Smooth muscle cell (in vitro differentiated cells): ENCODE results near the gene FURIN. TPM values are rescaled to one million over a fixed set of nuclear protein-coding genes. Genes with fewer than 3 reads are reported as not detected.

Experiments
- DNase-seq: peaks from one replicate; lab custom pipeline; 2025; ENCODE audit not compliant: unreplicated experiment; lab: John Stamatoyannopoulos, UW
- H2AFZ ChIP-seq: fragments of 200-600 bp; sonication (generic); 2 replicates; pipeline ENCODE4 v1.6.0; 2016; ENCODE audit warnings: antibody characterized with exemption, low read depth, mild to moderate bottlenecking
- H3F3A ChIP-seq: fragments of 200-600 bp; sonication (generic); 2 replicates; pipeline ENCODE4 v1.6.0; 2017; ENCODE audit warnings: antibody characterized with exemption, low read depth
- H3K27ac ChIP-seq: fragments of 200-600 bp; sonication (generic); 2 replicates; pipeline ENCODE4 v1.5.1; 2016; ENCODE audit warnings: low read depth, mild to moderate bottlenecking
- H3K27me3 ChIP-seq: fragments of 200-600 bp; sonication (generic); 2 replicates; pipeline ENCODE4 v1.6.1; 2016; ENCODE audit warnings: low read depth, mild to moderate bottlenecking
- H3K36me3 ChIP-seq: fragments of 200-600 bp; sonication (generic); 2 replicates; pipeline ENCODE4 v1.5.1; 2016; ENCODE audit warnings: low read depth
- H3K4me1 ChIP-seq: fragments of 200-600 bp; sonication (generic); 2 replicates; pipeline ENCODE4 v1.5.1; 2016; ENCODE audit warnings: low read depth
- H3K4me2 ChIP-seq: fragments of 200-600 bp; sonication (generic); 2 replicates; pipeline ENCODE4 v1.6.0; 2016; ENCODE audit warnings: mild to moderate bottlenecking
- H3K4me3 ChIP-seq: fragments of 200-600 bp; sonication (generic); 2 replicates; pipeline ENCODE4 v1.5.1; 2016; ENCODE audit warnings: mild to moderate bottlenecking
- H3K79me2 ChIP-seq: fragments of 200-600 bp; sonication (generic); 2 replicates; pipeline ENCODE4 v1.6.0; 2016; ENCODE audit warnings: low read depth, mild to moderate bottlenecking
- H3K9ac ChIP-seq: fragments of 200-600 bp; sonication (generic); 2 replicates; pipeline ENCODE4 v1.6.0; 2016; ENCODE audit warnings: low read depth
- H3K9me3 ChIP-seq: fragments of 200-600 bp; sonication (generic); replicated peaks from 2 replicates; pipeline ENCODE4 v1.5.1; 2016; ENCODE audit warnings: low read depth
- H4K20me1 ChIP-seq: fragments of 200-600 bp; sonication (generic); 2 replicates; pipeline ENCODE4 v1.6.0; 2016; ENCODE audit warnings: low read depth
- WGBS: methylation state at CpG from one replicate; pipeline ENCODE4 v1.1.7; 2016; ENCODE audit warnings: low lambda C conversion rate; 5-methylcytosine and 5-hydroxymethylcytosine counted together
- polyA plus RNA-seq: library from polyadenylated mRNA; unstranded; fragments of >200 nt; fragmentation: Nextera tagmentation; extraction: Ambion mirVana; gene quantifications from 2 replicates; pipeline ENCODE4 v1.2.1, GENCODE V29; 2016
- small RNA-seq: library from RNA; depleted of rRNA; stranded (forward); fragments of <200 nt; gene quantifications from one replicate; pipeline ENCODE3, GENCODE V24; 2014
- total RNA-seq: library from RNA; depleted of rRNA; stranded (reverse); fragments of >200 nt; gene quantifications from 2 replicates; pipeline ENCODE4 v1.2.3, GENCODE V29; 2014
- TF ChIP-seq, protein P1 (sequence below): fragments of 200-600 bp; sonication (generic); IDR thresholded peaks from 2 replicates; pipeline ENCODE4 v1.5.1; 2017; ENCODE audit warnings: borderline replicate concordance, mild to moderate bottlenecking, antibody characterized with exemption; ENCODE audit not compliant: insufficient read depth, poor library complexity, severe bottlenecking

Gene FURIN
- total and polyA plus RNA-seq, 2 experiments from 2014 or later = 66.0 to 113 TPM

DNA sequence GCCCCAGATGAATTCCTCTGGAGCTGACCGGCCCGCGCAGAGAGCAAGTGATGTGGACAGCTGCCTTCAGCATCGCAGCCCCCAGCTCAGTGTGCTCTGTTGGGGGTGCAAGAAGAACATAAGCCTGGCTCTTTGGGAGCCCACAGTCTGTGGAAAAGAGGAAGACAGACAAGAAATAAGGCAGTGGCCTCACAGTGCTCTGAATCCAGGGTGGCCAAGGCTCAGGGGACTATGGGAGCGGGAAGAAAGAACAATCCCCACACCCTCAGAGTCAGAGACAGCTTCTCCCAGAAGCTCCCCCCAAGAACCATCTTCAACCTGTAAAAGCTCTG, 64.2 kb downstream of the FURIN start:
- Histone ChIP-seq H3F3A (peaks cover 4% of the 10 kb centered on the region), H3K4me1 (peaks cover 6% of the 10 kb centered on the region), H3K27ac (no peak overlapping the region), H3K27me3 (no peaks in the 10 kb centered on the region), H3K36me3 (no peaks in the 10 kb centered on the region), H3K9ac (no peak overlapping the region), H3K79me2 (peaks cover 12% of the 10 kb centered on the region), H3K9me3 (no peaks in the 10 kb centered on the region), H3K4me2 (peak overlapping the region; percentile 99), H4K20me1 (peaks cover 5% of the 10 kb centered on the region), H3K4me3 (peak overlapping the region; percentile 90), H2AFZ (peak overlapping the region; percentile 96)
- no peak for DNase-seq
- TF ChIP-seq, protein P1, sequence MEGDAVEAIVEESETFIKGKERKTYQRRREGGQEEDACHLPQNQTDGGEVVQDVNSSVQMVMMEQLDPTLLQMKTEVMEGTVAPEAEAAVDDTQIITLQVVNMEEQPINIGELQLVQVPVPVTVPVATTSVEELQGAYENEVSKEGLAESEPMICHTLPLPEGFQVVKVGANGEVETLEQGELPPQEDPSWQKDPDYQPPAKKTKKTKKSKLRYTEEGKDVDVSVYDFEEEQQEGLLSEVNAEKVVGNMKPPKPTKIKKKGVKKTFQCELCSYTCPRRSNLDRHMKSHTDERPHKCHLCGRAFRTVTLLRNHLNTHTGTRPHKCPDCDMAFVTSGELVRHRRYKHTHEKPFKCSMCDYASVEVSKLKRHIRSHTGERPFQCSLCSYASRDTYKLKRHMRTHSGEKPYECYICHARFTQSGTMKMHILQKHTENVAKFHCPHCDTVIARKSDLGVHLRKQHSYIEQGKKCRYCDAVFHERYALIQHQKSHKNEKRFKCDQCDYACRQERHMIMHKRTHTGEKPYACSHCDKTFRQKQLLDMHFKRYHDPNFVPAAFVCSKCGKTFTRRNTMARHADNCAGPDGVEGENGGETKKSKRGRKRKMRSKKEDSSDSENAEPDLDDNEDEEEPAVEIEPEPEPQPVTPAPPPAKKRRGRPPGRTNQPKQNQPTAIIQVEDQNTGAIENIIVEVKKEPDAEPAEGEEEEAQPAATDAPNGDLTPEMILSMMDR = no peak
- WGBS = 23% methylated on average over 5 of the region's 5 CpGs

Small RNAs within 50 kb of the gene (small RNA-seq; reads per million reads assigned to genes)
- not detected for gene RN7SL363P

Other genes with a start within 250 kb of the FURIN start
- gene BLM, start 151.2 kb upstream of the FURIN start, total RNA-seq = 4.9 and 5.6 TPM in 2 replicates
- 1.7 and 3.1 TPM in 2 replicates for gene BLM, start 151.2 kb upstream of the FURIN start, polyA plus RNA-seq
- 4.9 and 6.3 TPM in 2 replicates for gene FES, start 15.9 kb downstream of the FURIN start, total RNA-seq
- gene FES, start 15.9 kb downstream of the FURIN start, polyA plus RNA-seq = 6.2 and 8.2 TPM in 2 replicates
- 7.1 and 11.0 TPM in 2 replicates for gene MAN2A2, start 34.7 kb downstream of the FURIN start, total RNA-seq
- 9.7 and 15.3 TPM in 2 replicates for gene MAN2A2, start 34.7 kb downstream of the FURIN start, polyA plus RNA-seq
- gene HDDC3, start 64.0 kb downstream of the FURIN start, total RNA-seq = 10.0 and 16.0 TPM in 2 replicates
- gene HDDC3, start 64.0 kb downstream of the FURIN start, polyA plus RNA-seq = 15.5 and 16.3 TPM in 2 replicates
- 43.6 and 57.5 TPM in 2 replicates for gene UNC45A, start 66.7 kb downstream of the FURIN start, total RNA-seq
- gene UNC45A, start 66.7 kb downstream of the FURIN start, polyA plus RNA-seq = 66.6 and 68.4 TPM in 2 replicates
- 4.4 and 5.8 TPM in 2 replicates for gene RCCD1, start 86.3 kb downstream of the FURIN start, total RNA-seq
- 9.2 and 14.8 TPM in 2 replicates for gene RCCD1, start 86.3 kb downstream of the FURIN start, polyA plus RNA-seq
- gene PRC1, start 125.9 kb downstream of the FURIN start, total RNA-seq = 20.4 and 41.1 TPM in 2 replicates
- 29.7 and 32.3 TPM in 2 replicates for gene PRC1, start 125.9 kb downstream of the FURIN start, polyA plus RNA-seq
- 9.4 and 9.7 TPM in 2 replicates for gene VPS33B, start 154.0 kb downstream of the FURIN start, total RNA-seq
- gene VPS33B, start 154.0 kb downstream of the FURIN start, polyA plus RNA-seq = 12.4 and 18.1 TPM in 2 replicates
- not detected in 2 replicates for gene SV2B, start 231.7 kb downstream of the FURIN start, total RNA-seq
- not detected in 2 replicates for gene SV2B, start 231.7 kb downstream of the FURIN start, polyA plus RNA-seq